Keratinocyte (primary cell): ENCODE data around the gene NEUROD1. TPM values are rescaled to one million over a fixed set of nuclear protein-coding genes. Genes with fewer than 3 reads are reported as not detected.
A peak's percentile ranks its signal among the peaks of the same experiment; 100 is the strongest.

Source experiments
- DNase-seq: peaks from one replicate; pipeline ENCODE4 v3.0.0-alpha.2; 2011; ENCODE audit warnings: low read depth, missing footprints, low spot score
- FAIRE-seq: peaks from 2 replicates; lab custom pipeline; 2011; peaks lifted over from hg19 to GRCh38; lab: Jason Lieb, UNC
- H2AFZ ChIP-seq: 2 replicates; pipeline ENCODE4 v1.6.0; 2012; ENCODE audit warnings: low read length, control low read depth, inconsistent platforms; ENCODE audit not compliant: control insufficient read depth
- H3K27ac ChIP-seq: 2 replicates; pipeline ENCODE4 v1.5.1; 2011; ENCODE audit warnings: low read length; ENCODE audit not compliant: control insufficient read depth, insufficient read depth
- H3K27me3 ChIP-seq: 3 replicates; pipeline ENCODE4 v1.6.0; 2011; ENCODE audit warnings: low read length; ENCODE audit not compliant: control insufficient read depth, insufficient read depth; ENCODE audit errors: extremely low read depth
- H3K36me3 ChIP-seq, 2 experiments: 2 replicates in 1 of 2; 3 replicates in 1 of 2; pipeline ENCODE4 v1.5.1; 2011; ENCODE audit warnings: low read length in 2 of 2, mild to moderate bottlenecking in 1 of 2; ENCODE audit not compliant: control insufficient read depth in 2 of 2, insufficient read depth in 2 of 2; ENCODE audit errors: extremely low read depth in 1 of 2
- H3K4me1 ChIP-seq: 3 replicates; pipeline ENCODE4 v1.5.1; 2011; ENCODE audit warnings: low read length; ENCODE audit not compliant: control insufficient read depth, insufficient read depth; ENCODE audit errors: extremely low read depth
- H3K4me2 ChIP-seq: 3 replicates; pipeline ENCODE4 v1.6.0; 2011; ENCODE audit warnings: low read depth, low read length; ENCODE audit not compliant: control insufficient read depth, insufficient read depth; ENCODE audit errors: extremely low read depth
- H3K4me3 ChIP-seq, 3 experiments: fragments of 200-600 bp in 1 of 3; sonication (generic) in 1 of 3; 2 replicates in 2 of 3; 3 replicates in 1 of 3; pipeline ENCODE4 v1.5.1; 2011 to 2016; ENCODE audit warnings: low read length in 3 of 3, mild to moderate bottlenecking in 3 of 3, control low read depth in 2 of 3, inconsistent platforms in 1 of 3, low read depth in 1 of 3, mixed read lengths in 1 of 3, mixed run types in 1 of 3, moderate library complexity in 1 of 3; ENCODE audit not compliant: control insufficient read depth in 2 of 3, insufficient read depth in 2 of 3; ENCODE audit errors: extremely low read depth in 1 of 3
- H3K79me2 ChIP-seq: 2 replicates; pipeline ENCODE4 v1.6.0; 2012; ENCODE audit warnings: low read length; ENCODE audit not compliant: control insufficient read depth, insufficient read depth
- H3K9ac ChIP-seq: 3 replicates; pipeline ENCODE4 v1.6.0; 2011; ENCODE audit warnings: low read length; ENCODE audit not compliant: control insufficient read depth, insufficient read depth; ENCODE audit errors: extremely low read depth
- H3K9me1 ChIP-seq: 3 replicates; pipeline ENCODE4 v1.6.0; 2011; ENCODE audit warnings: low read length; ENCODE audit not compliant: control insufficient read depth, insufficient read depth; ENCODE audit errors: extremely low read depth
- H3K9me3 ChIP-seq: 2 replicates; pipeline ENCODE4 v1.5.1; 2012; ENCODE audit warnings: low read depth, low read length; ENCODE audit not compliant: control insufficient read depth
- H4K20me1 ChIP-seq: 3 replicates; pipeline ENCODE4 v1.6.0; 2011; ENCODE audit warnings: low read length; ENCODE audit not compliant: control insufficient read depth, insufficient read depth; ENCODE audit errors: extremely low read depth
- EZH2 ChIP-seq: IDR thresholded peaks from one replicate; pipeline ENCODE4 v1.6.1; 2012; ENCODE audit warnings: inconsistent platforms, mild to moderate bottlenecking, low read length, moderate library complexity
- dilution Hi-C: fragments of 300-500 bp; cut with MboI; formaldehyde crosslinking; loops from one replicate; pipeline ENCODE4 v1.7.0; 2020; ENCODE audit warnings: low sequenced_read_pairs; ENCODE audit not compliant: extremely low pct_ligation_motif_present
- polyA plus RNA-seq, 5 experiments: library from polyadenylated mRNA; depleted of rRNA in 3 of 5; stranded (reverse) in 3 of 5; stranded (forward) in 1 of 5; unstranded in 1 of 5; fragments of >200 nt; gene quantifications; 1 replicate in 1 of 5; 2 replicates in 3 of 5; 3 replicates in 1 of 5; pipeline versions ENCODE4 v1.2.1 to v1.2.3, GENCODE V29; 2011 to 2012; ENCODE audit warnings: missing spikeins in 2 of 5, low read depth in 1 of 5, low replicate concordance in 1 of 5
- TF ChIP-seq, protein P1 (sequence below), 3 experiments: IDR thresholded peaks in 1 of 3; conservative IDR thresholded peaks in 1 of 3; optimal IDR thresholded peaks in 1 of 3; 2 replicates in 2 of 3; 3 replicates in 1 of 3; pipeline versions ENCODE3 to v1.5.1; 2011; ENCODE audit warnings: low read length in 3 of 3, mild to moderate bottlenecking in 3 of 3, moderate library complexity in 2 of 3, control low read depth in 1 of 3, inconsistent platforms in 1 of 3; ENCODE audit not compliant: insufficient read depth in 2 of 3; ENCODE audit errors: extremely low read depth in 1 of 3

NEUROD1 gene
- polyA plus RNA-seq, 1 donor (not counting 4 experiments of a cell fraction or from before 2014, with no cell fraction given), result not detected

DNA sequence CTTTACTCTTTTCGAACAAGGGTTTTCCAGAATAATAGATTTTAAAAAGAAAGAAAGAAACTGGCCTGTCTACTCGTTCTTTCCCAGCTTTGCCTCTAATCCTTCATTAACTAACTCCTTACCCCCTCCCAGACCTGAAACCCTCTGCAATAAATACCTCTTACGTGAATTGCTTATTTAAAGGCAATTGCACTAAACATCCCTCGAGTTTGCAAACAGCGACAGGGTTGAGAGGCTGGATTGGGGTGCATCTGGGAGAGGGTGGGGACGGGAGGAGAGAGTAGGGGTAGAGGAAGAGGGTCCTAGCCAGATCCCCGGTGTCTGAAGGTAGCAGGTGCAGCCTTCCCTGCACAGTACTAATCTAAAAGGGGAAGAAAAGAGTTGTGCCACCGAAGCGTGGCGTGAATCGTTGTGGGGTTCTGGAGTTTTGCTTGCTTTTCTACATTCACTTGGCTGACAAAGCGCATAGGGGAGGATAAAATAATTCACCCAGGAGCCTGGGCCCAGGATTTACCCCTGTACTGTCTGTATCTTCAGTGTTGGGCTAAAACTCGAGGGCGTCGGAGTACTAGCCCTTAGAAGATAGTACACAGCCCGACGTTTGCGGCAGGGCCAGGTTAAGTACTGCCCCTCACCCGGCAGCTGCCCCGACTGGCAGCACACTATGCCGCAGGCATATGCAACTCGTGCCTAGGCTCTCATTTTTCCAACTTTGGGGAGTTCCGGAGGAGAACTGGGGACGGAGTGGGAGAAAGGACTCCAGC lies 1.9 kb upstream of the NEUROD1 start:
- H3K4me2 ChIP-seq, result no peak overlapping the region
- no peak overlapping the region for H3K4me3 ChIP-seq
- H3K27ac ChIP-seq, result no peak overlapping the region
- H3K9me3 ChIP-seq, result no peaks in the 10 kb centered on the region
- no peak overlapping the region for H3K9ac ChIP-seq
- no peaks in the 10 kb centered on the region for H3K79me2 ChIP-seq
- DNase-seq, result no peak
- no peaks in the 10 kb centered on the region for H3K36me3 ChIP-seq
- H3K27me3 ChIP-seq, result peaks cover 92% of the 10 kb centered on the region
- TF ChIP-seq EZH2, result peak; percentile 3
- TF ChIP-seq, protein P1, sequence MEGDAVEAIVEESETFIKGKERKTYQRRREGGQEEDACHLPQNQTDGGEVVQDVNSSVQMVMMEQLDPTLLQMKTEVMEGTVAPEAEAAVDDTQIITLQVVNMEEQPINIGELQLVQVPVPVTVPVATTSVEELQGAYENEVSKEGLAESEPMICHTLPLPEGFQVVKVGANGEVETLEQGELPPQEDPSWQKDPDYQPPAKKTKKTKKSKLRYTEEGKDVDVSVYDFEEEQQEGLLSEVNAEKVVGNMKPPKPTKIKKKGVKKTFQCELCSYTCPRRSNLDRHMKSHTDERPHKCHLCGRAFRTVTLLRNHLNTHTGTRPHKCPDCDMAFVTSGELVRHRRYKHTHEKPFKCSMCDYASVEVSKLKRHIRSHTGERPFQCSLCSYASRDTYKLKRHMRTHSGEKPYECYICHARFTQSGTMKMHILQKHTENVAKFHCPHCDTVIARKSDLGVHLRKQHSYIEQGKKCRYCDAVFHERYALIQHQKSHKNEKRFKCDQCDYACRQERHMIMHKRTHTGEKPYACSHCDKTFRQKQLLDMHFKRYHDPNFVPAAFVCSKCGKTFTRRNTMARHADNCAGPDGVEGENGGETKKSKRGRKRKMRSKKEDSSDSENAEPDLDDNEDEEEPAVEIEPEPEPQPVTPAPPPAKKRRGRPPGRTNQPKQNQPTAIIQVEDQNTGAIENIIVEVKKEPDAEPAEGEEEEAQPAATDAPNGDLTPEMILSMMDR (optimal IDR thresholded peaks at IDR 0.05 in 1 of 3, IDR thresholded peaks at IDR 0.05 in 1 of 3, conservative IDR thresholded peaks at IDR 0.05 in 1 of 3; ENCODE audit: extremely low read depth in 1 of 3, insufficient read depth in 2 of 3, low read length in 3 of 3), result no peak
- FAIRE-seq, result no peak
- no peaks in the 10 kb centered on the region for H4K20me1 ChIP-seq
- H3K9me1 ChIP-seq, result no peaks in the 10 kb centered on the region
- peaks cover 6% of the 10 kb centered on the region for H3K4me1 ChIP-seq
- dilution Hi-C loops, result no loop called here
- no peak overlapping the region for H2AFZ ChIP-seq

DNA sequence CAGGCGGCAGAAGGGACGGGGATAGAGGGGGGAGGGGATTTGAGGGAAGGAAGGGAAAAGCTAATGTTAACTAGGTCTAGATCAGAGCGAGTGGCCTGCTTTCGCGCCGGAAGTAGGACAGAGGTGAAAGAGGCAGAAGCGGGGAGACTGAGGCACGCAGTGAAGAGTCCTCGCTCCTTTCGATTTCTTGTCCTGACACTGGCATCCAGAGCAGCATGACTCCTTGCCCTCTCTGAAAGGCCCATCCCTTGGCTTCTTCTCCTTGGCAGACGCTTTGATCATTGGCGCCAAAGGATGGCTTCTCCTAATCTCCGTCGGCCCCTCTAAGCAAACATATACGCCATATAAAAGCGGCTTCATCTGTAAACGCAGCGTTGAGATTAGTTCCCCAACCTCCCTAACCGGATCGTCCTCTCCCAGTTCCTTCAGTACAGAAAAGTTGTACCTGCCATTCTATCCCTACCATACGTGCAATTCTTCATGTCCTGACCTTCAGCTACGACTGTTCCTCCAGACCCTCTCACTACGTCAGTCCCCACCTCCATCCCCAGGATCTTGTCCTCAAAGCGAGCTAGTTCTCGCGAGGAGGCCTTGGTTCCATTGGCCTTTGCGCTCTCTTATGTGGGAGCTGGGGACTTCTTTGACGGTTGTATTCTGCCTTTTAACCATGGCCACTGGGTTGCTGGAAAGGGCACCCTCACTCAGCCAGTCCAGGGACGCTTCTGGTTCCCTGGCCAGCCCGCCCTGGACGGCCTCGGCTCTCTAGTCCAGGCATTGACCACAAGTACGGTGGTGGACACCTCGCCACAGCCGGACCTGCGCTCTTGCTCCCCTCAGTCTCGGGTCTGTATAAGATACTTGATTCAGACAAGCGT lies 857 bp upstream of the NEUROD1 start:
- DNase-seq (no peak), FAIRE-seq (no peak)
- H3K9me1 ChIP-seq, result no peaks in the 10 kb centered on the region
- no peaks in the 10 kb centered on the region for H3K9me3 ChIP-seq
- peak; percentile 90 for TF ChIP-seq EZH2
- TF ChIP-seq, protein P1 (optimal IDR thresholded peaks at IDR 0.05 in 1 of 3, IDR thresholded peaks at IDR 0.05 in 1 of 3, conservative IDR thresholded peaks at IDR 0.05 in 1 of 3; ENCODE audit: extremely low read depth in 1 of 3, insufficient read depth in 2 of 3, low read length in 3 of 3), result no peak
- no peaks in the 10 kb centered on the region for H4K20me1 ChIP-seq
- peak overlapping the region; percentile 59 for H3K4me2 ChIP-seq
- peaks cover 6% of the 10 kb centered on the region for H3K4me1 ChIP-seq
- dilution Hi-C loops, result no loop called here
- H3K9ac ChIP-seq, result no peak overlapping the region
- H3K27ac ChIP-seq, result no peak overlapping the region
- H3K4me3 ChIP-seq, result peak overlapping the region in 1 of 3 experiments; percentile 17
- peaks cover 84% of the 10 kb centered on the region for H3K27me3 ChIP-seq
- H3K36me3 ChIP-seq, result no peaks in the 10 kb centered on the region
- H3K79me2 ChIP-seq, result no peaks in the 10 kb centered on the region
- no peak overlapping the region for H2AFZ ChIP-seq
